ENCODE measurements around the gene CTSC. TPM values are rescaled to one million over a fixed set of nuclear protein-coding genes. Genes with fewer than 3 reads are reported as not detected.

CTSC gene
- total and polyA plus RNA-seq, 2 of the 13 experiments (the other 11 are each of a cell fraction or from before 2014, with no cell fraction given), result 144 to 210 TPM

GRCh38 chr11:88310246-88310645, 27.3 kb downstream of the CTSC start (continued):
- TF ChIP-seq ZNF780A (CRISPR knock-in tag; IDR thresholded peaks at IDR 0.05) (no peak), ATF2 (CRISPR knock-in tag; IDR thresholded peaks at IDR 0.05) (no peak), ZNF354B (CRISPR knock-in tag; IDR thresholded peaks at IDR 0.05) (no peak)

GRCh38 chr11:88308576-88308975, 29.0 kb downstream of the CTSC start:
- DNase-seq (ENCODE audit: low spot score) (no peak), FAIRE-seq (no peak), ATAC-seq (no peak)
- H3K4me3 ChIP-seq (replicated peaks in 1 of 3; ENCODE audit: insufficient read depth in 1 of 3, low read depth in 2 of 3, low read length in 3 of 3), result no peak overlapping the region
- in situ Hi-C loops (cut with HindIII; ENCODE audit: extremely low pct_ligation_motif_present, low pct_unique_long_range_greater_than_20kb), result no loop called here
- H3K36me3 ChIP-seq (replicated peaks in 1 of 2; ENCODE audit: control insufficient read depth in 1 of 2, insufficient read depth in 2 of 2, low read length in 2 of 2), result peaks cover 0 to 11% of the 10 kb centered on the region in 2 experiments; a peak in 3 of 5 replicates
- no peaks in the 10 kb centered on the region for H3K27me3 ChIP-seq (ENCODE audit: control insufficient read depth in 1 of 2, insufficient read depth in 2 of 2, low read length in 2 of 2)
- H3K4me1 ChIP-seq (ENCODE audit: insufficient read depth, low read length), result no peaks in the 10 kb centered on the region
- no peak overlapping the region for H2AFZ ChIP-seq (ENCODE audit: low read length)
- TF ChIP-seq TOPORS (CRISPR knock-in tag; IDR thresholded peaks at IDR 0.05), result no peak
- TF ChIP-seq ZSCAN12 (CRISPR knock-in tag; IDR thresholded peaks at IDR 0.05), result no peak
- TF ChIP-seq MAFK (conservative IDR thresholded peaks at IDR 0.05 in 1 of 2, IDR thresholded peaks at IDR 0.05 in 1 of 2; ENCODE audit: low read length in 2 of 2), result no peak
- intact Hi-C loops (cut with micrococcal nuclease; ENCODE audit: unreplicated experiment), result no loop called here
- no peak overlapping the region for H3K4me2 ChIP-seq (ENCODE audit: low read depth, low read length)
- H3K9ac ChIP-seq (ENCODE audit: insufficient read depth, low read depth, low read length), result no peak overlapping the region
- no peaks in the 10 kb centered on the region for H3K9me3 ChIP-seq (ENCODE audit: low read length)
- H4K20me1 ChIP-seq (ENCODE audit: insufficient read depth, low read length), result no peaks in the 10 kb centered on the region
- BruUV-seq (replicated peaks), result no TSS peak
- POLR2A ChIA-PET, result no interaction called here
- WGBS (ENCODE audit: low lambda C conversion rate), result 22% methylated on average over 2 of the region's 2 CpGs
- H3K27ac ChIP-seq (ENCODE audit: extremely low read length, insufficient read depth, low read length), result no peak overlapping the region
- CTCF ChIA-PET (ENCODE audit: low intra/inter-chr PET ratio, low total read pairs), result no interaction called here
- no peaks in the 10 kb centered on the region for H3K79me2 ChIP-seq (ENCODE audit: insufficient read depth, low read length)
